Gastrocnemius medialis (tissue), 4 donors: ENCODE results near the gene HPN.

ENCODE experiments used
- POLR2A ChIP-seq, 2 donors: fragments of 450-650 bp; IDR thresholded peaks; one replicate each; pipeline ENCODE4 v1.6.1; 2017; ENCODE audit warnings: antibody characterized with exemption in 2 of 2, mild to moderate bottlenecking in 2 of 2, moderate library complexity in 2 of 2
- TF ChIP-seq, protein P1 (sequence below), 5 experiments: fragments of 450-650 bp in 3 of 5; fragments of 200-600 bp in 2 of 5; sonication (generic) in 2 of 5; IDR thresholded peaks in 4 of 5; conservative IDR thresholded peaks in 1 of 5; 1 replicate in 4 of 5; 2 replicates in 1 of 5; pipeline ENCODE4 v1.5.1; 2016 to 2019; ENCODE audit warnings: antibody characterized with exemption in 5 of 5, mild to moderate bottlenecking in 3 of 5, moderate library complexity in 3 of 5

DNA sequence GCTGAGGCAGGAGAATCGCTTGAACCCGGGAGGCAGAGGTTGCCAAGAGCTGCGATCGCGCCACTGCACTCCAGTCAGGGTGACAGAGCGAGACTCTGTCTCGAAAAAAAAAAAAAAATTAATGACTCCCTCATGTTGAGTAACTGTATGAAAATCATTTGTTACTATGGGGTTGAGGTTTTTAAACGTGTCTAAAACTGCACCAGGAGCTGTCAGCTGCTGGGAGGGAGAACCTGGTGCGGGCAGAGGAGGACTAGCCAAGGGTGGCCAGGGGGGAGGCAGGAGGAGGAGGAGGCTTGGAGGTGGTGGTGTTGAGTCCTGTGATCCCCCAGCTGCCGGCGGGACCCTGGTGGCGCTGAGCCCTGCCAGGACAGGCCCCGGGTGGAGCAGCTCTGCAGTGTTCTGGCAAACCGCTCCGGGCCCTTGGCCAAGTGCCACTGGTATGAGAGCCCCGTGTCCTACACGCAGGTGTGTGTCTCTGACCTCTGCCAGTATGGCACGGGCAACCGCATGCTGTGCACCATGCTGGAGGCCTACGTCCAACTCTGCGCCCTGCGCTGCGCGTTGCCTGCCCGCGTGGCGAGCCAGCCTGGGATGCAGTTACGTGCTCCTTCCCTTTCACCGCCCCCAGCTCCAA lies 57.0 kb downstream of the HPN start:
- no peak for TF ChIP-seq POLR2A (IDR thresholded peaks at IDR 0.05)
- TF ChIP-seq, protein P1, sequence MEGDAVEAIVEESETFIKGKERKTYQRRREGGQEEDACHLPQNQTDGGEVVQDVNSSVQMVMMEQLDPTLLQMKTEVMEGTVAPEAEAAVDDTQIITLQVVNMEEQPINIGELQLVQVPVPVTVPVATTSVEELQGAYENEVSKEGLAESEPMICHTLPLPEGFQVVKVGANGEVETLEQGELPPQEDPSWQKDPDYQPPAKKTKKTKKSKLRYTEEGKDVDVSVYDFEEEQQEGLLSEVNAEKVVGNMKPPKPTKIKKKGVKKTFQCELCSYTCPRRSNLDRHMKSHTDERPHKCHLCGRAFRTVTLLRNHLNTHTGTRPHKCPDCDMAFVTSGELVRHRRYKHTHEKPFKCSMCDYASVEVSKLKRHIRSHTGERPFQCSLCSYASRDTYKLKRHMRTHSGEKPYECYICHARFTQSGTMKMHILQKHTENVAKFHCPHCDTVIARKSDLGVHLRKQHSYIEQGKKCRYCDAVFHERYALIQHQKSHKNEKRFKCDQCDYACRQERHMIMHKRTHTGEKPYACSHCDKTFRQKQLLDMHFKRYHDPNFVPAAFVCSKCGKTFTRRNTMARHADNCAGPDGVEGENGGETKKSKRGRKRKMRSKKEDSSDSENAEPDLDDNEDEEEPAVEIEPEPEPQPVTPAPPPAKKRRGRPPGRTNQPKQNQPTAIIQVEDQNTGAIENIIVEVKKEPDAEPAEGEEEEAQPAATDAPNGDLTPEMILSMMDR (IDR thresholded peaks at IDR 0.05 in 4 of 5, conservative IDR thresholded peaks at IDR 0.05 in 1 of 5), result no peak
